RWPE2 (cell line): Measurements from ENCODE around the gene CSNK1D.

Experiments used
- ATAC-seq: fragments of 200-7000 bp; cut with Tn5 transposase; 3 replicates; pipeline ENCODE4 v1.9.1; 2021; ENCODE audit warnings: low read depth
- DNase-seq: peaks from one replicate; pipeline ENCODE4 v3.0.0-alpha.2; 2020; ENCODE audit warnings: low spot score
- H3K27ac ChIP-seq: fragments of 450-650 bp; 2 replicates; pipeline ENCODE4 v1.5.1; 2017; ENCODE audit warnings: mild to moderate bottlenecking; ENCODE audit not compliant: poor library complexity, severe bottlenecking
- H3K27me3 ChIP-seq: fragments of 250-450 bp; sonication (Bioruptor Pico); 2 replicates; pipeline ENCODE4 v1.5.1; 2021; ENCODE audit warnings: mild to moderate bottlenecking, moderate library complexity; ENCODE audit not compliant: insufficient read depth, poor library complexity, severe bottlenecking
- H3K36me3 ChIP-seq: fragments of 250-450 bp; sonication (Bioruptor Pico); 2 replicates; pipeline ENCODE4 v1.5.1; 2020; ENCODE audit warnings: low read depth, mild to moderate bottlenecking, moderate library complexity
- H3K4me1 ChIP-seq: fragments of 250-450 bp; sonication (Bioruptor Pico); 2 replicates; pipeline ENCODE4 v1.5.1; 2021; ENCODE audit warnings: mild to moderate bottlenecking, moderate library complexity; ENCODE audit not compliant: insufficient read depth, poor library complexity, severe bottlenecking
- H3K4me3 ChIP-seq: fragments of 250-450 bp; sonication (Bioruptor Pico); 2 replicates; pipeline ENCODE4 v1.5.1; 2021; ENCODE audit warnings: mild to moderate bottlenecking, moderate library complexity; ENCODE audit not compliant: severe bottlenecking
- H3K9me3 ChIP-seq: fragments of 250-450 bp; sonication (Bioruptor Pico); 2 replicates; pipeline ENCODE4 v1.5.1; 2021; ENCODE audit warnings: mild to moderate bottlenecking, moderate library complexity; ENCODE audit not compliant: severe bottlenecking
- CTCF ChIP-seq: fragments of 450-650 bp; IDR thresholded peaks from one replicate; pipeline ENCODE4 v1.5.1; 2017; ENCODE audit warnings: mild to moderate bottlenecking, moderate library complexity; ENCODE audit not compliant: poor library complexity, severe bottlenecking

Gene CSNK1D

GRCh38 chr17:82218349-82219075 lies 55.0 kb downstream of the CSNK1D start:
- peaks cover 28% of the 10 kb centered on the region for H3K4me1 ChIP-seq
- TF ChIP-seq CTCF: no peak
- peak; percentile 69 for DNase-seq
- no peak overlapping the region for H3K4me3 ChIP-seq
- peak overlapping the region; percentile 98 for H3K27ac ChIP-seq
- no peak for ATAC-seq
- no peaks in the 10 kb centered on the region for H3K9me3 ChIP-seq
- no peaks in the 10 kb centered on the region for H3K36me3 ChIP-seq
- no peaks in the 10 kb centered on the region for H3K27me3 ChIP-seq

GRCh38 chr17:82217530-82218204 lies 55.8 kb downstream of the CSNK1D start:
- Histone ChIP-seq H3K4me3 (no peak overlapping the region), H3K27ac (peak overlapping the region; percentile 98), H3K27me3 (no peaks in the 10 kb centered on the region), H3K4me1 (peaks cover 28% of the 10 kb centered on the region), H3K9me3 (no peaks in the 10 kb centered on the region), H3K36me3 (no peaks in the 10 kb centered on the region)
- DNase-seq (peak; percentile 97), ATAC-seq (peak; percentile 45)
- no peak for TF ChIP-seq CTCF

GRCh38 chr17:82217120-82217529 lies 56.4 kb downstream of the CSNK1D start:
- Histone ChIP-seq H3K27ac (peak overlapping the region; percentile 98), H3K4me1 (peaks cover 28% of the 10 kb centered on the region), H3K27me3 (no peaks in the 10 kb centered on the region), H3K4me3 (no peak overlapping the region), H3K36me3 (no peaks in the 10 kb centered on the region), H3K9me3 (no peaks in the 10 kb centered on the region)
- ATAC-seq (no peak), DNase-seq (peak; percentile 70)
- no peak for TF ChIP-seq CTCF

GRCh38 chr17:82216301-82217119 lies 57.0 kb downstream of the CSNK1D start:
- H3K9me3 ChIP-seq: no peaks in the 10 kb centered on the region
- no peaks in the 10 kb centered on the region for H3K36me3 ChIP-seq
- peak; percentile 88 for DNase-seq
- TF ChIP-seq CTCF: peak; percentile 21
- peaks cover 31% of the 10 kb centered on the region for H3K4me1 ChIP-seq
- no peaks in the 10 kb centered on the region for H3K27me3 ChIP-seq
- H3K27ac ChIP-seq: peak overlapping the region; percentile 98
- ATAC-seq: peak; percentile 67
- H3K4me3 ChIP-seq: no peak overlapping the region
